Non-pigmented ciliary epithelial cell (primary cell): ENCODE results near the gene SRRM1.
"Not testable (repeated sequence)": the region's sequence is repeated elsewhere in the genome, so short reads cannot be mapped to it uniquely, and the experiment has no call there.

Experiments used
- DNase-seq: peaks from one replicate; pipeline ENCODE4 v3.0.0-alpha.2; 2010; ENCODE audit warnings: low read depth

Gene SRRM1

GRCh38 chr1:24717887-24718650, 75.0 kb downstream of the SRRM1 start:
- no peak for DNase-seq

DNA sequence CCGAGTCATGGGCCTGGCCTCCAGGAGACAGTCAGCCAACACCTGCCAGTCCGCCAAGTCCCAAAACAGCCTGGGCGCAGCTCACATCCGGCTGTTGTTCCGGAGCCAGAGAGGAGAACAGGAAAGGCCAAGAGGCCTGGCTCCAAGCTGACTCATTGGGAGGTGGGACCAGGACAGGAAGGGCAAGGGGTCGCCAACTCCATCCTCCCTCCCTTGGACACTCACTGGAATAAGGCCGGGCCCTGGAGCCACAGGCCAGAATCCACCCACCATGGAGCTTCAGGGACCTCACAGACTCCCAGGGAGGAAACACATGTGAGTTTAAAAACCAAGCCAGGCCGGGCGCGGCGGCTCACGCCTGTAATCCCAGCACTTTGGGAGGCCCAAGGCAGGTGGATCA, 77.0 kb downstream of the SRRM1 start:
- DNase-seq: no peak

DNA sequence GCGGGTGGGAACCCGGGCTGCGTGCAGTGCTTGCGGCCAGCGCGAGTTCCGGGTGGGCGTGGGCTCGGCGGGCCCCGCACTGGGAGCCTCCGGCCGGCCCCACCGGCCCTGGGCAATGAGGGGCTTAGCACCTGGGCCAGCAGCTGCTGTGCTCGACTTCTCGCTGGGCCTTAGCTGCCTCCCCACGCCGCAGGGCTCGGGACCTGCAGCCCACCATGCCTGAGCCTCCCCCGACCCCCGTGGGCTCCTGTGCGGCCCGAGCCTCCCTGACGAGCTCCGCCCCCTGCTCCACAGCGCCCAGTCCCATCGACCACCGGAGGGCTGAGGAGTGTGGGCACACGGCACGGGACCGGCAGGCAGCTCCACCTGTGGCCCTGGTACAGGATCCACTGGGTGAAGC, 78.4 kb downstream of the SRRM1 start:
- no peak for DNase-seq

DNA sequence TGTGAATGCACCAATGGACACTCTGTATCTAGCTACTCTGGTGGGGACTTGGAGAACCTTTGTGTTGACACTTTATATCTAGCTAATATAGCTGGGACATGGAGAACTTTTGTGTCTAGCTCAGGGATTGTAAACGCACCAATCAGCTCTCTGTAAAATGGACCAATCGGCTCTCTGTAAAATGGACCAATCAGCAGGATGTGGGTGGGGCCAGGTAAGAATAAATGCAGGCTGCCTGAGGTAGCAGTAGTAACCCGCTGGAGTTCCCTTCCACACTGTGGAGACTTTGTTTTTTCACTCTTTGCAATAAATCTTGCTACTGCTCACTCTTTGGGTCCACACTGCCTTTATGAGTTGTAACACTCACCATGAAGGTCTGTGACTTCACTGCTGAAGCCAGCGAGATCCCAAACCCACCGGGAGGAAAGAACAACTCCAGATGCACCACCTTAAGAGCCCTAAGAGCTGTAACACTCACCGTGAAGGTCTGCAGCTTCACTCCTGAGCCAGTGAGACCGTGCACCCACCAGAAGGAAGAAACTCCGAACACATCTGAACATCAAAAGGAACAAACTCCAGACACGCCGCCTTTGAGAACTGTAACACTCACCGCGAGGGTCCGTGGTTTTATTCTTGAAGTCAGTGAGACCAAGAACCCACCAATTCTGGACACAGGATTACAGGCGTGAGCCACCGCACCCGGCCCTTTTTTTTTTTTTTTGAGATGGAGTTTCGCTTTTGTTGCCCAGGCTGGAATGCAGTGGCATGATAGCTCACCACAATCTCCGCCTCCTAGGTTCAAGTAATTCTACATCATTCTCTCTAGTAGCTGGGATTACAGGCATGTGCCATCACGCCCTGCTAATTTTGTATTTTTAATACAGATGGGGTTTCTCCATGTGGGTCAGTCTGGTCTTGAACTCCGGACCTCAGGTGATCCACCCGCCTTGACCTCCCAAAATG, 79.3 kb downstream of the SRRM1 start:
- DNase-seq: not testable (repeated sequence)
